ENCODE results near the gene MARK3.

DNA sequence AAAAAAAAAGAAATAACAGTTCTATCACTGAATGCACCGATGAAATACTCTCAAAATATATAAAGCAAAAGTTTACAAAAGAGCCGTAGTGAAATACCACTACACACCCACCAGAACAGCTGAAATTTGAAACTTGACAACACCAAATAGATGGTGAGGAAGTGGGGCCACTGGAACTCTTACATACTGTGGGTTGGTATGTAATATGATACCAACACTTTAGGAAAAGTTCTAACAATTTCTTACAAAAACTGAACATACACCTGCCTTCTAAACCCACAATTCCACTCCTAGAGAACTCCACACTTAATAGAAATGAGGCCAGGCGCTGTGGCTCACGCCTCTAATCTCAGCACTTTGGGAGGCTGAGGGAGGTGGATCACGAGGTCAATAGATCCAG is 37.1 kb upstream of the MARK3 start:
- no peak for TF ChIP-seq POLR2AphosphoS5 (IDR thresholded peaks at IDR 0.05; ENCODE audit: low read length)
- no peak for TF ChIP-seq ATF7 (IDR thresholded peaks at IDR 0.05; ENCODE audit: low read depth)
- TF ChIP-seq, protein P1, sequence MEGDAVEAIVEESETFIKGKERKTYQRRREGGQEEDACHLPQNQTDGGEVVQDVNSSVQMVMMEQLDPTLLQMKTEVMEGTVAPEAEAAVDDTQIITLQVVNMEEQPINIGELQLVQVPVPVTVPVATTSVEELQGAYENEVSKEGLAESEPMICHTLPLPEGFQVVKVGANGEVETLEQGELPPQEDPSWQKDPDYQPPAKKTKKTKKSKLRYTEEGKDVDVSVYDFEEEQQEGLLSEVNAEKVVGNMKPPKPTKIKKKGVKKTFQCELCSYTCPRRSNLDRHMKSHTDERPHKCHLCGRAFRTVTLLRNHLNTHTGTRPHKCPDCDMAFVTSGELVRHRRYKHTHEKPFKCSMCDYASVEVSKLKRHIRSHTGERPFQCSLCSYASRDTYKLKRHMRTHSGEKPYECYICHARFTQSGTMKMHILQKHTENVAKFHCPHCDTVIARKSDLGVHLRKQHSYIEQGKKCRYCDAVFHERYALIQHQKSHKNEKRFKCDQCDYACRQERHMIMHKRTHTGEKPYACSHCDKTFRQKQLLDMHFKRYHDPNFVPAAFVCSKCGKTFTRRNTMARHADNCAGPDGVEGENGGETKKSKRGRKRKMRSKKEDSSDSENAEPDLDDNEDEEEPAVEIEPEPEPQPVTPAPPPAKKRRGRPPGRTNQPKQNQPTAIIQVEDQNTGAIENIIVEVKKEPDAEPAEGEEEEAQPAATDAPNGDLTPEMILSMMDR (IDR thresholded peaks at IDR 0.05 in 2 of 3, conservative IDR thresholded peaks at IDR 0.05 in 1 of 3; ENCODE audit: control insufficient read depth in 2 of 3, extremely low read depth in 1 of 3, insufficient read depth in 1 of 3, low read depth in 3 of 3, low read length in 3 of 3): no peak
- TF ChIP-seq TAF1 (IDR thresholded peaks at IDR 0.05; ENCODE audit: borderline replicate concordance, low read depth, low read length): no peak
- TF ChIP-seq EZH2 (IDR thresholded peaks at IDR 0.05; ENCODE audit: borderline replicate concordance, control insufficient read depth, low read depth, low read length): no peak
- TF ChIP-seq, protein P2, sequence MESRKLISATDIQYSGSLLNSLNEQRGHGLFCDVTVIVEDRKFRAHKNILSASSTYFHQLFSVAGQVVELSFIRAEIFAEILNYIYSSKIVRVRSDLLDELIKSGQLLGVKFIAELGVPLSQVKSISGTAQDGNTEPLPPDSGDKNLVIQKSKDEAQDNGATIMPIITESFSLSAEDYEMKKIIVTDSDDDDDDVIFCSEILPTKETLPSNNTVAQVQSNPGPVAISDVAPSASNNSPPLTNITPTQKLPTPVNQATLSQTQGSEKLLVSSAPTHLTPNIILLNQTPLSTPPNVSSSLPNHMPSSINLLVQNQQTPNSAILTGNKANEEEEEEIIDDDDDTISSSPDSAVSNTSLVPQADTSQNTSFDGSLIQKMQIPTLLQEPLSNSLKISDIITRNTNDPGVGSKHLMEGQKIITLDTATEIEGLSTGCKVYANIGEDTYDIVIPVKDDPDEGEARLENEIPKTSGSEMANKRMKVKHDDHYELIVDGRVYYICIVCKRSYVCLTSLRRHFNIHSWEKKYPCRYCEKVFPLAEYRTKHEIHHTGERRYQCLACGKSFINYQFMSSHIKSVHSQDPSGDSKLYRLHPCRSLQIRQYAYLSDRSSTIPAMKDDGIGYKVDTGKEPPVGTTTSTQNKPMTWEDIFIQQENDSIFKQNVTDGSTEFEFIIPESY (IDR thresholded peaks at IDR 0.05): no peak
- TF ChIP-seq, protein P3, sequence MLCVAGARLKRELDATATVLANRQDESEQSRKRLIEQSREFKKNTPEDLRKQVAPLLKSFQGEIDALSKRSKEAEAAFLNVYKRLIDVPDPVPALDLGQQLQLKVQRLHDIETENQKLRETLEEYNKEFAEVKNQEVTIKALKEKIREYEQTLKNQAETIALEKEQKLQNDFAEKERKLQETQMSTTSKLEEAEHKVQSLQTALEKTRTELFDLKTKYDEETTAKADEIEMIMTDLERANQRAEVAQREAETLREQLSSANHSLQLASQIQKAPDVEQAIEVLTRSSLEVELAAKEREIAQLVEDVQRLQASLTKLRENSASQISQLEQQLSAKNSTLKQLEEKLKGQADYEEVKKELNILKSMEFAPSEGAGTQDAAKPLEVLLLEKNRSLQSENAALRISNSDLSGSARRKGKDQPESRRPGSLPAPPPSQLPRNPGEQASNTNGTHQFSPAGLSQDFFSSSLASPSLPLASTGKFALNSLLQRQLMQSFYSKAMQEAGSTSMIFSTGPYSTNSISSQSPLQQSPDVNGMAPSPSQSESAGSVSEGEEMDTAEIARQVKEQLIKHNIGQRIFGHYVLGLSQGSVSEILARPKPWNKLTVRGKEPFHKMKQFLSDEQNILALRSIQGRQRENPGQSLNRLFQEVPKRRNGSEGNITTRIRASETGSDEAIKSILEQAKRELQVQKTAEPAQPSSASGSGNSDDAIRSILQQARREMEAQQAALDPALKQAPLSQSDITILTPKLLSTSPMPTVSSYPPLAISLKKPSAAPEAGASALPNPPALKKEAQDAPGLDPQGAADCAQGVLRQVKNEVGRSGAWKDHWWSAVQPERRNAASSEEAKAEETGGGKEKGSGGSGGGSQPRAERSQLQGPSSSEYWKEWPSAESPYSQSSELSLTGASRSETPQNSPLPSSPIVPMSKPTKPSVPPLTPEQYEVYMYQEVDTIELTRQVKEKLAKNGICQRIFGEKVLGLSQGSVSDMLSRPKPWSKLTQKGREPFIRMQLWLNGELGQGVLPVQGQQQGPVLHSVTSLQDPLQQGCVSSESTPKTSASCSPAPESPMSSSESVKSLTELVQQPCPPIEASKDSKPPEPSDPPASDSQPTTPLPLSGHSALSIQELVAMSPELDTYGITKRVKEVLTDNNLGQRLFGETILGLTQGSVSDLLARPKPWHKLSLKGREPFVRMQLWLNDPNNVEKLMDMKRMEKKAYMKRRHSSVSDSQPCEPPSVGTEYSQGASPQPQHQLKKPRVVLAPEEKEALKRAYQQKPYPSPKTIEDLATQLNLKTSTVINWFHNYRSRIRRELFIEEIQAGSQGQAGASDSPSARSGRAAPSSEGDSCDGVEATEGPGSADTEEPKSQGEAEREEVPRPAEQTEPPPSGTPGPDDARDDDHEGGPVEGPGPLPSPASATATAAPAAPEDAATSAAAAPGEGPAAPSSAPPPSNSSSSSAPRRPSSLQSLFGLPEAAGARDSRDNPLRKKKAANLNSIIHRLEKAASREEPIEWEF (IDR thresholded peaks at IDR 0.05; ENCODE audit: insufficient replicate concordance, low read depth, low read length): no peak
- TF ChIP-seq, protein P4, sequence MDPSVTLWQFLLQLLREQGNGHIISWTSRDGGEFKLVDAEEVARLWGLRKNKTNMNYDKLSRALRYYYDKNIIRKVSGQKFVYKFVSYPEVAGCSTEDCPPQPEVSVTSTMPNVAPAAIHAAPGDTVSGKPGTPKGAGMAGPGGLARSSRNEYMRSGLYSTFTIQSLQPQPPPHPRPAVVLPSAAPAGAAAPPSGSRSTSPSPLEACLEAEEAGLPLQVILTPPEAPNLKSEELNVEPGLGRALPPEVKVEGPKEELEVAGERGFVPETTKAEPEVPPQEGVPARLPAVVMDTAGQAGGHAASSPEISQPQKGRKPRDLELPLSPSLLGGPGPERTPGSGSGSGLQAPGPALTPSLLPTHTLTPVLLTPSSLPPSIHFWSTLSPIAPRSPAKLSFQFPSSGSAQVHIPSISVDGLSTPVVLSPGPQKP (IDR thresholded peaks at IDR 0.05; ENCODE audit: low read depth, low read length): no peak
- TF ChIP-seq NFYB (IDR thresholded peaks at IDR 0.05; ENCODE audit: insufficient read depth, low read depth, low read length): no peak
- TF ChIP-seq RAD21 (IDR thresholded peaks at IDR 0.05; ENCODE audit: insufficient read depth, low read depth, low read length): no peak
- no peak for TF ChIP-seq EP300 (IDR thresholded peaks at IDR 0.05; ENCODE audit: borderline replicate concordance in 1 of 2, control insufficient read depth in 1 of 2, low read depth in 2 of 2, low read length in 2 of 2)
- TF ChIP-seq, protein P5, sequence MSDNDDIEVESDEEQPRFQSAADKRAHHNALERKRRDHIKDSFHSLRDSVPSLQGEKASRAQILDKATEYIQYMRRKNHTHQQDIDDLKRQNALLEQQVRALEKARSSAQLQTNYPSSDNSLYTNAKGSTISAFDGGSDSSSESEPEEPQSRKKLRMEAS (IDR thresholded peaks at IDR 0.05; ENCODE audit: low read depth, low read length): no peak

All from GM12878 (cell line).